ENCODE measurements around the gene PRL.

Gene PRL

DNA sequence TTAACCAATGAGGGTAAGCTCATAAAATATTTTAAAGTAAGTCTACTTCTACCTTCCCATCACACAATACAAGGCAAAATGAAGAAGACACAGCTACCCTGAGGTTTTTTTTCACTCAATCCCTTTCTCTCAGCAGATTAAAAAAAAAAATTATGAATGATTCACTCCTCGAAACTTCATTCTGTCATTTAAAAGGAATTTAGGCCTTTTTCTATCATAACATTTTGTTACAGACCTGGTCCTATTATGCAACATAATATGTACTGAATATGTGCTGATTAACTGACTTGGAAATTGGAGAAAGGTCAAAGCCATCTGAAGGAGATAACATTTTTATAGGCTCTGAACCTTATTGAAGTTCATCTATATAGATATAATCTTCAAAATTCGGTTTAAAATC is 45.5 kb downstream of the PRL start:
- H3K9ac ChIP-seq (ENCODE audit: low read length in 2 of 2), result no peak overlapping the region
- H3K9me3 ChIP-seq (ENCODE audit: control insufficient read depth in 2 of 2, low read length in 2 of 2), result no peaks in the 10 kb centered on the region
- no peak overlapping the region for H3K27ac ChIP-seq (ENCODE audit: low read length)
- H3K36me3 ChIP-seq (ENCODE audit: control insufficient read depth in 2 of 2, insufficient read depth in 2 of 2, low read length in 2 of 2), result no peaks in the 10 kb centered on the region
- H3K4me3 ChIP-seq (ENCODE audit: low read length in 2 of 2), result no peak overlapping the region
- H3K27me3 ChIP-seq (ENCODE audit: control insufficient read depth in 1 of 2, insufficient read depth in 2 of 2, low read length in 2 of 2), result no peaks in the 10 kb centered on the region
- H3K4me1 ChIP-seq (ENCODE audit: control insufficient read depth, insufficient read depth, low read length), result no peaks in the 10 kb centered on the region

DNA sequence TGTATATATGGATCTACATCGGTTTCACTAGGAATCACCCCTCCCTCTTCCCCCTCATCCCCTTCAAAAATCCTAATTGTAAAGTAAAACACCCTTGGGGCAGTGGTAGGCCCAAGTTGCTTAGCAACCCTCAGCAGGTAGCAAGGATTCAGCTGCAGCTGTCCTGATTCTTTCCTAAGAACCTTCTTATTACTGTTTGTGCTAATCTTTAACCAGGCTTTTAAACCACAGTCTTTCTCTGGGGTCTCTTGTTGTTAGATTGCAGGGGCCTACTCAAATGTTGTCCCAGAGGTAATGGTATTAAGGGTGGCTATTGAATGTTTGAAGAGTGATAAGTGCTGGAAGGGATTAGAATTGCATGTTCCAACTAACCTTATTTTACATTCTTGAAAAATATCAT is 46.4 kb downstream of the PRL start:
- Histone ChIP-seq H3K9me3 (ENCODE audit: control insufficient read depth in 2 of 2, low read length in 2 of 2) (no peaks in the 10 kb centered on the region), H3K9ac (ENCODE audit: low read length in 2 of 2) (no peak overlapping the region), H3K27me3 (ENCODE audit: control insufficient read depth in 1 of 2, insufficient read depth in 2 of 2, low read length in 2 of 2) (no peaks in the 10 kb centered on the region), H3K27ac (ENCODE audit: low read length) (no peak overlapping the region), H3K4me3 (ENCODE audit: low read length in 2 of 2) (no peak overlapping the region), H3K36me3 (ENCODE audit: control insufficient read depth in 2 of 2, insufficient read depth in 2 of 2, low read length in 2 of 2) (no peaks in the 10 kb centered on the region), H3K4me1 (ENCODE audit: control insufficient read depth, insufficient read depth, low read length) (no peaks in the 10 kb centered on the region)

DNA sequence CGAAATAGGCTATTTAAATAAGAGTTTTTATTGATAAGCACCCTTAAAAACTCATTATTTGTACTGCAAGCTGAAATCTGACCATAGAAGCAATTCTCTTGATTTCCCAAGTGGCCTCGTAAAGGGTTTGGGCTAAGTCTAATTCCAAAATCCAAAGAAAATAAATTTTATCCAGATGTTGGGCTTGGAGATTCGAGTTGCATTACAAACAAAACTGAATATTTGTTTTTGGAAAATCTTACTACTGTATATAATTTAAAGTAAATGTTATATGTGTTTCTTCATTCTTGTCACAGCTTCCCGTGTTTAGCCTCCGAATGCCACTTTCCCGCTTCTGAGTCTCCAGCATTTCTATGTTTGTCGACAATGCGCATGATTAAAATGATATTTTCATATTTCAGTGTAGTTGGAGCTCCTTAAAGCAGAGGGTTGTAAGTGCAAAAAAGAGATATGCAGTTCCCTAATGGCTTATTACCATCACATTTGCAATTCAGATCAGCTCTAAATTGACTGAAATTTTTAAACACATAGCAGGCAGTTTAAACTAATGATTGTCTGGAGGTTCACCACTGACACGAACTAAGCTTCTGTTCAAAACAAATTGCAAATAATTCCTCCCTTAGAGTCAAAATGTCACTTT is 47.0 kb downstream of the PRL start:
- no peak overlapping the region for H3K9ac ChIP-seq (ENCODE audit: low read length in 2 of 2)
- no peaks in the 10 kb centered on the region for H3K4me1 ChIP-seq (ENCODE audit: control insufficient read depth, insufficient read depth, low read length)
- no peak overlapping the region for H3K4me3 ChIP-seq (ENCODE audit: low read length in 2 of 2)
- H3K27ac ChIP-seq (ENCODE audit: low read length), result no peak overlapping the region
- H3K9me3 ChIP-seq (ENCODE audit: control insufficient read depth in 2 of 2, low read length in 2 of 2), result no peaks in the 10 kb centered on the region
- no peaks in the 10 kb centered on the region for H3K27me3 ChIP-seq (ENCODE audit: control insufficient read depth in 1 of 2, insufficient read depth in 2 of 2, low read length in 2 of 2)
- no peaks in the 10 kb centered on the region for H3K36me3 ChIP-seq (ENCODE audit: control insufficient read depth in 2 of 2, insufficient read depth in 2 of 2, low read length in 2 of 2)

DNA sequence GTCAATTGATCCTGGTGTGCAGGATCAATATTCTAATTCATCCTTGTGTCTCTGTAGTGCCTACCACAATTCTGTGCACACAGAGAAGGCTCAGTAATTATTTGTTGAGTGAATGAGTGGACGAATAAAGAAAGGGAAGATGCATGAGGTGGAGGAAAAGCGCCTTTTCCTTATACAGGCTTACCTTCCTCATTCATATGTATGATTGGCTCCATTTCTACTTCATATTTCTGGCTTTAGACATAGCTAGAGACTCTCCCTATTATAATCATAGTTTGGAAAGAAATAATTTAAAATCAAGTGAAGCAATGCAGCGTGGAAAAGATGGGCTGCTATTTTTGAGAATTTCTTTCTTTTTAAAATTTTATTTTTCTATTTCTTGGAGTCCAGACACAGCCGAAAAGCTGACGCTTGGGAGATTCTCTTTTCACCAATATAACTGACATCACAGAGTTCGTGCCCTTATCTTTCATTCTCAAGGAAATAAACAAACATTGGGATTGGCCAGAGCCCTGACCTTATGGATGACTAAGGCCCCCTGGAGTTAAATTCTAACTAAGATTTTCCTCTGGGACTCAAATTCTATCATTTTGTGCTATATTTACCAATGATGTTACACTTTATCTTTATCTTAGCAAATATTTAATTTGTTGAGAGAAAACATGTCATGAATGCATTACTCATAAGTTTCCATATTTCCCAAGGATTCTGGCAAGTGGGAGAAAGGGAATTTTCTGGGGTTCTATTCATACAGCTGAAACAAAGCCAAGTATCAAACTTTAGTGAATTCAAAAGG is 48.1 kb downstream of the PRL start:
- H3K4me3 ChIP-seq (ENCODE audit: low read length in 2 of 2), result no peak overlapping the region
- H3K4me1 ChIP-seq (ENCODE audit: control insufficient read depth, insufficient read depth, low read length), result no peaks in the 10 kb centered on the region
- H3K9ac ChIP-seq (ENCODE audit: low read length in 2 of 2), result no peak overlapping the region
- no peaks in the 10 kb centered on the region for H3K27me3 ChIP-seq (ENCODE audit: control insufficient read depth in 1 of 2, insufficient read depth in 2 of 2, low read length in 2 of 2)
- H3K9me3 ChIP-seq (ENCODE audit: control insufficient read depth in 2 of 2, low read length in 2 of 2), result no peaks in the 10 kb centered on the region
- no peak overlapping the region for H3K27ac ChIP-seq (ENCODE audit: low read length)
- H3K36me3 ChIP-seq (ENCODE audit: control insufficient read depth in 2 of 2, insufficient read depth in 2 of 2, low read length in 2 of 2), result no peaks in the 10 kb centered on the region

DNA sequence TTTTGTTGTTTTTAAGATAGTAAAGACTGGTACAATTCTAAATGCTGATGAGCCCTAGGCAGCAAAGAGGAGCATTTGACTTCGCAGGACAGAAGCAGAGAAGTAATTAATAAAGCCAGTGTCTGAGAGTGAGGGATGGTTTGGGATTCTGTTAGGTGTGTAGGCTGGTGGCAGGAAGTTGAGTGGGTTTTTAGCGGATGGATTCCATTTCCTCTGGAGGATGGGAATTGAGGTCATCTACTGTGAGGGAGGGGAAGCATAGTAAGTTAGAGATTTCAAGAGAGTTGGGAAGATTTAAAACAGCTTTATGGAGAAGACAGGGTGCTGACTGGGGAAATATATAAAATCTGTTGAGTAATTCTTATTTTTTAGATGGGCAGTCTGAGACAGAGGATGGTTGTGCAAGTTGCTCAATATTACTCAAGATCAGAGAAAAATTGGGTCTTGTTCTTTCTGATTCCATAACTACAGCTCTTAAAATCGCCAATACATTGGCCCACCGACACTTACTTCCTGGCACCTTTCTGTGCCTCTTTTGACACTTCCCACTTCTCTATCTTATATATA is 48.8 kb downstream of the PRL start:
- H3K4me1 ChIP-seq (ENCODE audit: control insufficient read depth, insufficient read depth, low read length), result no peaks in the 10 kb centered on the region
- no peaks in the 10 kb centered on the region for H3K27me3 ChIP-seq (ENCODE audit: control insufficient read depth in 1 of 2, insufficient read depth in 2 of 2, low read length in 2 of 2)
- H3K27ac ChIP-seq (ENCODE audit: low read length), result no peak overlapping the region
- H3K9ac ChIP-seq (ENCODE audit: low read length in 2 of 2), result no peak overlapping the region
- no peaks in the 10 kb centered on the region for H3K9me3 ChIP-seq (ENCODE audit: control insufficient read depth in 2 of 2, low read length in 2 of 2)
- no peaks in the 10 kb centered on the region for H3K36me3 ChIP-seq (ENCODE audit: control insufficient read depth in 2 of 2, insufficient read depth in 2 of 2, low read length in 2 of 2)
- H3K4me3 ChIP-seq (ENCODE audit: low read length in 2 of 2), result no peak overlapping the region

DNA sequence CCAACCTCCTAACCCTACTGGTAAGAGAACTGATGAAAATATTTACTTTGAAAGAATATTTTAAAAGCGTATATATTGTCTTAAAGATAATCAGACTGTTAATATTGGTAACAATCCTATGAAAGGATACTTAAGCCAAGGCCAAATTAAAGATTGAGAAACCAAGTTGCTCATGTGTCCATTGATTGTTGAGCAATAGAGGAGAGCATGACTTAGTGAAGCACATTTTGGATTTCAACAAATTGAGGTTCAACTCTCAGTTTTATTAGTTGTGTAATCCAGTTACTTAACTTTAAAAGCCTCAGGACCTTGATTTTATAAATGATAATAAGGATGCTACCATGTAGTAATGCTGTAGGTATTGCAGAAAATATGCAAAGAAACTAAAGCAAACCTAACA is 56.8 kb downstream of the PRL start:
- Histone ChIP-seq H3K27ac (ENCODE audit: low read length) (no peak overlapping the region), H3K9ac (ENCODE audit: low read length in 2 of 2) (no peak overlapping the region), H3K36me3 (ENCODE audit: control insufficient read depth in 2 of 2, insufficient read depth in 2 of 2, low read length in 2 of 2) (no peaks in the 10 kb centered on the region), H3K9me3 (ENCODE audit: control insufficient read depth in 2 of 2, low read length in 2 of 2) (no peaks in the 10 kb centered on the region), H3K27me3 (ENCODE audit: control insufficient read depth in 1 of 2, insufficient read depth in 2 of 2, low read length in 2 of 2) (no peaks in the 10 kb centered on the region), H3K4me1 (ENCODE audit: control insufficient read depth, insufficient read depth, low read length) (no peaks in the 10 kb centered on the region), H3K4me3 (ENCODE audit: low read length in 2 of 2) (no peak overlapping the region)

DNA sequence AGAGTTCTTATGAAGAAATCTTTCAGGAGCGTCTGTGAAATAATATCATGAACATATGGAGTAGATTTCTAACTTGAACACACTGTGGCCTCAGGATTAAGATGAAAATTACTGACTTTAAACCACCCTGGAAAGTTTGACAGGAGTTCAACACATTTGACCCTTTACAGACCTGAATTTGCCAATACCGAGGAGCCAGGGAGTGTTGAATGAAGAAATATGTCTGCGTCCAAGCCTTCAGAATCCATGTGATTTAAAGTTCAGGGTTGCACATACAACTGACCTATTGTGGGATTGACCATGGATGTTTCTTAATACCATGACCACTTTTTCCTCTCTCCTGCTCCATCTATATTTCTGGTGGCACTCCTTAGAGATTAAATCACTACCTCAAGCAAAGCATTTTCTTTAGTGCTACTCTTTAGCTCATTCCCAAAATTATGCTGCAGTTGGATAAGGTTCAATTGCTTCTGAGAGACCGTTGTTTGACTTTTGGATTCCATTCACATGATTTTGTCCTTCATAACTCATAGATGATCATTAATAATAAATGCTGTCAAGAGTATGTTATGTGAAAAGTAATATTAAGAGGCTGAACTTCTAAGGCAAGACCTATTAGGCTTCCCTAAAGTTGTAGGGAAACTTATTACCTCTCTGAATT is 57.4 kb downstream of the PRL start:
- no peak overlapping the region for H3K27ac ChIP-seq (ENCODE audit: low read length)

DNA sequence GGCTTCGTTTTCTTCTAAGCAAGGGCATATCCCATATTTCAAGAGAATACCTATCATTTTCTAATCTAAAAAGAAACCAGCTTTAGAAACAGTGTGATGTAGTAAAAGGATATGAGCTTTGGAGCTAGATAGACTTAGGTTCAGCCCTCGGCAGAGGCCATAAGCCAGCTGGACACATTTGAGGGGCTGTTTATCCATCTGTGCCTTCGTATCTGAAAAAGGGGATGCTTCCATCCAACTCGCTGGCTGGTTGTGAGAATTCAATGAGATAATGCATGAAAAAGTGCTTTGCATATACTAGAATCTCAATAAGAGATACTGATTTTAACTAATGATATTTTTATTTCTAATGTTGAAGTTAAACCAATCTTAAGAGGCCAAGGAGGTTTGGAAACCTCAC is 58.0 kb downstream of the PRL start:
- Histone ChIP-seq H3K4me3 (ENCODE audit: low read length in 2 of 2) (no peak overlapping the region), H3K4me1 (ENCODE audit: control insufficient read depth, insufficient read depth, low read length) (no peaks in the 10 kb centered on the region), H3K9me3 (ENCODE audit: control insufficient read depth in 2 of 2, low read length in 2 of 2) (no peaks in the 10 kb centered on the region), H3K27ac (ENCODE audit: low read length) (no peak overlapping the region), H3K9ac (ENCODE audit: low read length in 2 of 2) (no peak overlapping the region), H3K36me3 (ENCODE audit: control insufficient read depth in 2 of 2, insufficient read depth in 2 of 2, low read length in 2 of 2) (no peaks in the 10 kb centered on the region), H3K27me3 (ENCODE audit: control insufficient read depth in 1 of 2, insufficient read depth in 2 of 2, low read length in 2 of 2) (no peaks in the 10 kb centered on the region)

More for the DNA sequence above, 57.4 kb downstream of the PRL start:
- H3K36me3 ChIP-seq (ENCODE audit: control insufficient read depth in 2 of 2, insufficient read depth in 2 of 2, low read length in 2 of 2), result no peaks in the 10 kb centered on the region
- no peaks in the 10 kb centered on the region for H3K27me3 ChIP-seq (ENCODE audit: control insufficient read depth in 1 of 2, insufficient read depth in 2 of 2, low read length in 2 of 2)
- H3K4me3 ChIP-seq (ENCODE audit: low read length in 2 of 2), result no peak overlapping the region
- H3K9ac ChIP-seq (ENCODE audit: low read length in 2 of 2), result no peak overlapping the region
- no peaks in the 10 kb centered on the region for H3K9me3 ChIP-seq (ENCODE audit: control insufficient read depth in 2 of 2, low read length in 2 of 2)
- H3K4me1 ChIP-seq (ENCODE audit: control insufficient read depth, insufficient read depth, low read length), result no peaks in the 10 kb centered on the region

DNA sequence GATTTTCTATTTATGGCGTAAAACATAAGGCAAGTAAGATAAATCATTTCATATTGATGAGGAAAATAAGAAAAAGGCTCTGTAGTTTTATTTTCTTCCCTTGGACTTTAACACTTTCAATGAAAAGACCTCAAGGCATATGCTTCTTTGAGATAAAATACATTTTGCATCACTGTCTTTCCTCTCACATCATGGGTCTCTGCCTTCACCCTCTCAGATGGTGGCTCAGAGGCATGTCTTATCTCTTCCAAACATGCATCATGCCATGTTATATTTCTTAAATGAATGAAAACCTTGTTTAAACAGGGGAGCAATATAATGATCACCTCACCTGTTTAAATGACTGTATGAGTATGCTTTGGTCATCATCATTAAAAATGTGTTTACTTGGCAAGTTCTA is 59.3 kb downstream of the PRL start:
- Histone ChIP-seq H3K9ac (ENCODE audit: low read length in 2 of 2) (no peak overlapping the region), H3K36me3 (ENCODE audit: control insufficient read depth in 2 of 2, insufficient read depth in 2 of 2, low read length in 2 of 2) (no peaks in the 10 kb centered on the region), H3K9me3 (ENCODE audit: control insufficient read depth in 2 of 2, low read length in 2 of 2) (no peaks in the 10 kb centered on the region), H3K27me3 (ENCODE audit: control insufficient read depth in 1 of 2, insufficient read depth in 2 of 2, low read length in 2 of 2) (no peaks in the 10 kb centered on the region), H3K27ac (ENCODE audit: low read length) (no peak overlapping the region), H3K4me3 (ENCODE audit: low read length in 2 of 2) (no peak overlapping the region), H3K4me1 (ENCODE audit: control insufficient read depth, insufficient read depth, low read length) (no peaks in the 10 kb centered on the region)

Measured in stomach smooth muscle (tissue), 2 donors.